Skeletal muscle cell (primary cell): ENCODE results near the gene TMEM30B.
A peak's percentile ranks its signal among the peaks of the same experiment; 100 is the strongest.

ENCODE experiments used
- DNase-seq: peaks from one replicate; pipeline ENCODE4 v3.0.0-alpha.2; 2010; ENCODE audit warnings: low read depth
- H3K4me3 ChIP-seq: 2 replicates; pipeline ENCODE4 v1.5.1; 2011; ENCODE audit warnings: low read depth, mild to moderate bottlenecking, control low read depth, low read length, moderate library complexity

Gene TMEM30B

GRCh38 chr14:61304688-61305087, 23.6 kb upstream of the TMEM30B start:
- H3K4me3 ChIP-seq: no peak overlapping the region
- no peak for DNase-seq

- H3K4me3 ChIP-seq: no peak overlapping the region
- no peak for DNase-seq
Measured at GRCh38 chr14:61300754-61301153, 19.6 kb upstream of the TMEM30B start.

- H3K4me3 ChIP-seq: no peak overlapping the region
- no peak for DNase-seq
Measured at GRCh38 chr14:61300209-61300608, 19.1 kb upstream of the TMEM30B start.

- no peak for DNase-seq
Measured at GRCh38 chr14:61298824-61299223, 17.7 kb upstream of the TMEM30B start.

GRCh38 chr14:61297581-61297980, 16.4 kb upstream of the TMEM30B start:
- no peak overlapping the region for H3K4me3 ChIP-seq
- no peak for DNase-seq

More at GRCh38 chr14:61298824-61299223, 17.7 kb upstream of the TMEM30B start:
- no peak overlapping the region for H3K4me3 ChIP-seq

- no peak overlapping the region for H3K4me3 ChIP-seq
- no peak for DNase-seq
Measured at GRCh38 chr14:61296719-61297502, 15.8 kb upstream of the TMEM30B start.

GRCh38 chr14:61296151-61296550, 15.0 kb upstream of the TMEM30B start:
- no peak for DNase-seq
- no peak overlapping the region for H3K4me3 ChIP-seq

- DNase-seq: no peak
- no peak overlapping the region for H3K4me3 ChIP-seq
Measured at GRCh38 chr14:61290701-61291100, 9.6 kb upstream of the TMEM30B start.

GRCh38 chr14:61288720-61289119, 7.6 kb upstream of the TMEM30B start:
- no peak overlapping the region for H3K4me3 ChIP-seq
- no peak for DNase-seq

GRCh38 chr14:61288228-61288627, 7.1 kb upstream of the TMEM30B start:
- no peak overlapping the region for H3K4me3 ChIP-seq
- no peak for DNase-seq

GRCh38 chr14:61287196-61287595, 6.1 kb upstream of the TMEM30B start:
- DNase-seq: no peak
- no peak overlapping the region for H3K4me3 ChIP-seq

- H3K4me3 ChIP-seq: no peak overlapping the region
- DNase-seq: no peak
Measured at GRCh38 chr14:61285364-61285763, 4.2 kb upstream of the TMEM30B start.

GRCh38 chr14:61284001-61284400, 2.9 kb upstream of the TMEM30B start:
- no peak overlapping the region for H3K4me3 ChIP-seq
- no peak for DNase-seq

- no peak for DNase-seq
- H3K4me3 ChIP-seq: no peak overlapping the region
Measured at GRCh38 chr14:61282746-61283145, 1.6 kb upstream of the TMEM30B start.

- DNase-seq: no peak
Measured at GRCh38 chr14:61281948-61282275, 774 bp upstream of the TMEM30B start.

GRCh38 chr14:61280526-61281185, 482 bp downstream of the TMEM30B start:
- peak overlapping the region; percentile 48 for H3K4me3 ChIP-seq
- no peak for DNase-seq

More at GRCh38 chr14:61281948-61282275, 774 bp upstream of the TMEM30B start:
- no peak overlapping the region for H3K4me3 ChIP-seq

- H3K4me3 ChIP-seq: peak overlapping the region; percentile 48
- no peak for DNase-seq
Measured at GRCh38 chr14:61280092-61280525, 1.0 kb downstream of the TMEM30B start.

GRCh38 chr14:61279082-61279481, 2.1 kb downstream of the TMEM30B start:
- DNase-seq: no peak
- H3K4me3 ChIP-seq: no peak overlapping the region

- DNase-seq: no peak
- H3K4me3 ChIP-seq: no peak overlapping the region
Measured at GRCh38 chr14:61277784-61278183, 3.4 kb downstream of the TMEM30B start.

GRCh38 chr14:61277232-61277631, 3.9 kb downstream of the TMEM30B start:
- no peak for DNase-seq
- H3K4me3 ChIP-seq: no peak overlapping the region

GRCh38 chr14:61271552-61271951, 9.6 kb downstream of the TMEM30B start:
- no peak for DNase-seq

More at GRCh38 chr14:61271552-61271951, 9.6 kb downstream of the TMEM30B start:
- H3K4me3 ChIP-seq: no peak overlapping the region
